PFSK-1 (cell line): ENCODE results near the gene ADGRA1.

ENCODE experiments used
- FOXP2 ChIP-seq: optimal IDR thresholded peaks from 2 replicates; pipeline ENCODE3; 2011; ENCODE audit warnings: borderline replicate concordance, control low read depth, inconsistent platforms; ENCODE audit not compliant: insufficient read depth; ENCODE audit errors: extremely low read length, extremely low read depth
- POLR2AphosphoS5 ChIP-seq: IDR thresholded peaks from 2 replicates; pipeline ENCODE4 v1.6.1; 2012; ENCODE audit warnings: low read depth, mild to moderate bottlenecking, control low read depth, low read length, moderate library complexity
- SIN3A ChIP-seq: IDR thresholded peaks from 2 replicates; pipeline ENCODE4 v1.6.1; 2012; ENCODE audit warnings: mild to moderate bottlenecking, low read length, moderate library complexity, borderline replicate concordance; ENCODE audit not compliant: insufficient read depth
- TAF1 ChIP-seq: IDR thresholded peaks from 2 replicates; pipeline ENCODE4 v1.6.1; 2012; ENCODE audit warnings: low read length, control low read depth, borderline replicate concordance; ENCODE audit not compliant: insufficient read depth
- TF ChIP-seq, protein P1 (sequence below), 2 experiments: IDR thresholded peaks; 2 replicates each; pipeline versions ENCODE4 v1.6.1 to v1.8.0; 2011 to 2012; ENCODE audit warnings: low read depth in 2 of 2, low read length in 2 of 2, control low read depth in 1 of 2, inconsistent platforms in 1 of 2, mild to moderate bottlenecking in 1 of 2, moderate library complexity in 1 of 2; ENCODE audit not compliant: insufficient read depth in 1 of 2

ADGRA1 gene

DNA sequence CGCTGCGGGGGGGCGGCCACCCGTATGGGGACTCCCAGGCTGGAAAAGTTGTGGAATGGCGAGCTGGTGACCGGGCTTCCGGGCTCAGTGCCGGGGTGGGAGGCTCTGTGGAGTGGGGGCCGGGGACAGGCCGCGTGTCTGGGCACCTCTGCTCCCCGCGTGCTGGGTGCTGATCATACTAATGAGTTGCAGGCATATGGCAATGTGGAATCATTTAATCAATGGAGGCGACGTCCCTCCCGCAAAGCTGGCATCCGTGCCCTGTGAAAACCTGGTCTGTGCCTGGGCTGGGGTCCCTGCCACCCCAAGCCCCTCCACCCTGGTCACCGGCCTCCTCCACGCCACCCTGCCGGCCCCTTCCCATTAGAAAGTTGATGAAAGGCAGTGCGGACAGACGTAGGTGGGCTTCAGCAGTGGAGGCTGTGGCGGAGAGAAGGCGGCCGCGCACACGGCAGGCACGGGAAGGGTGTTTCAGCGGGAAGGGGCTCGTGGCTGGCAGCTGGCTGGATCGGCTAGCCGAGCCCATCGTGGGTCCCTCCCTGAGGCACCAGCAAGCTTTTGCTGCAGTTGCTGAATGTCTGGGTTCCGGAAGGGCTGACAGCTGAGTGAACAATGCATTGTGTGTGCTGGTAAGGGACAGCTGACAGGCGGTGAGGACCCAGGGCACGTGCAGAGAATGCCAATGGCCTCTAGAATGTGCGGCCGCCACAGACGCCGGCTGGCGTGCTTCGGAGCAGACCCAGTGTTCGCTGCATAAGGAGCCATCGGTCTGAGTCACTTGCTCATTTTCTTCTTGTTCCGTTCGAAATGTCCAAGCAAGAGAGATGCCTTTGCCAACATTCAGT lies 1.5 kb downstream of the ADGRA1 start:
- TF ChIP-seq POLR2AphosphoS5 (no peak), TAF1 (no peak), FOXP2 (no peak), SIN3A (no peak)
- TF ChIP-seq, protein P1, sequence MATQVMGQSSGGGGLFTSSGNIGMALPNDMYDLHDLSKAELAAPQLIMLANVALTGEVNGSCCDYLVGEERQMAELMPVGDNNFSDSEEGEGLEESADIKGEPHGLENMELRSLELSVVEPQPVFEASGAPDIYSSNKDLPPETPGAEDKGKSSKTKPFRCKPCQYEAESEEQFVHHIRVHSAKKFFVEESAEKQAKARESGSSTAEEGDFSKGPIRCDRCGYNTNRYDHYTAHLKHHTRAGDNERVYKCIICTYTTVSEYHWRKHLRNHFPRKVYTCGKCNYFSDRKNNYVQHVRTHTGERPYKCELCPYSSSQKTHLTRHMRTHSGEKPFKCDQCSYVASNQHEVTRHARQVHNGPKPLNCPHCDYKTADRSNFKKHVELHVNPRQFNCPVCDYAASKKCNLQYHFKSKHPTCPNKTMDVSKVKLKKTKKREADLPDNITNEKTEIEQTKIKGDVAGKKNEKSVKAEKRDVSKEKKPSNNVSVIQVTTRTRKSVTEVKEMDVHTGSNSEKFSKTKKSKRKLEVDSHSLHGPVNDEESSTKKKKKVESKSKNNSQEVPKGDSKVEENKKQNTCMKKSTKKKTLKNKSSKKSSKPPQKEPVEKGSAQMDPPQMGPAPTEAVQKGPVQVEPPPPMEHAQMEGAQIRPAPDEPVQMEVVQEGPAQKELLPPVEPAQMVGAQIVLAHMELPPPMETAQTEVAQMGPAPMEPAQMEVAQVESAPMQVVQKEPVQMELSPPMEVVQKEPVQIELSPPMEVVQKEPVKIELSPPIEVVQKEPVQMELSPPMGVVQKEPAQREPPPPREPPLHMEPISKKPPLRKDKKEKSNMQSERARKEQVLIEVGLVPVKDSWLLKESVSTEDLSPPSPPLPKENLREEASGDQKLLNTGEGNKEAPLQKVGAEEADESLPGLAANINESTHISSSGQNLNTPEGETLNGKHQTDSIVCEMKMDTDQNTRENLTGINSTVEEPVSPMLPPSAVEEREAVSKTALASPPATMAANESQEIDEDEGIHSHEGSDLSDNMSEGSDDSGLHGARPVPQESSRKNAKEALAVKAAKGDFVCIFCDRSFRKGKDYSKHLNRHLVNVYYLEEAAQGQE (IDR thresholded peaks at IDR 0.05; ENCODE audit: insufficient read depth in 1 of 2, low read depth in 2 of 2, low read length in 2 of 2) = no peak

DNA sequence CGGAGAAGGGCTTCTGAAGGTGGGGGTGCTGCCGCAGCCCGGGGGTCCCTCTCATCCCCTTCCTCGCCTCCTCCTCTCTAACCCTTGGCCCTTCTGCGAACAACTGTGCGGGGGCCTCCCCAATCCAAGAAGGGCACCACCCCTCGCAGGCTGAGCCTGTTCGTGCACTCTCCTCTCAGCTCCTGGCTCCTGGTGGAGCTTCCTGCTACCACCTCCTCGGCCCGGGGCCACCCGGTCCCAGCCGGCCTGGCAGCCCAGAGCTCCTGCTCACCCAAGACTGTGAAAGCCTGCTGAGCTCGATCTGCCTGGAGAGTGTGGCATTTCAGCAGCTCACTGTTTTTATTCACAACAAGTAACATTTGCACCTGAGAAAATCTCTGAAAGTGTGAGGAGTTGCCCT lies 2.4 kb downstream of the ADGRA1 start:
- TF ChIP-seq POLR2AphosphoS5 = no peak
- no peak for TF ChIP-seq FOXP2
- TF ChIP-seq TAF1 = no peak
- no peak for TF ChIP-seq SIN3A
- TF ChIP-seq, protein P1 (IDR thresholded peaks at IDR 0.05; ENCODE audit: insufficient read depth in 1 of 2, low read depth in 2 of 2, low read length in 2 of 2) = no peak

DNA sequence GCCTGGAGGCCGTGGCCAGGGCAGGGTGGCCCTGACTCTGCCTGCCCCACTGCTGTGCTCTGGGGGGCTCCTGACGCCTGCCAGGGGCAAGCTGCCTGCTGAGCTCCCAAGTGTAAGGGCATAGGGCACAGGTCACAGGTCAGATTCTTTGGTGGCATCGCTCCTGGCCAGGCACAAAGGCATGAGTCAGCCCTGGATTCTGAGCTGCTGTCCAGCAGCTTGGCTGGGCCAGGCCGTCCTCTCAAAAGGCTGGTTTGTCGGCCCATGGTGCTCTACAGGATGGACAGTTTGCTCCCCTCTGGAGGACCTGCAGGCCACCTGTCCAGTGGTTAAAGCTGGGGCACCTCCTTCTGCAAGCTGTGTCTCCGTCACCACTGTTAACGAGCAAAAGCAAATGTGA lies 2.9 kb downstream of the ADGRA1 start:
- no peak for TF ChIP-seq FOXP2
- no peak for TF ChIP-seq TAF1
- TF ChIP-seq, protein P1 (IDR thresholded peaks at IDR 0.05; ENCODE audit: insufficient read depth in 1 of 2, low read depth in 2 of 2, low read length in 2 of 2) = 0 out of 4 replicates have a peak, but pooled peaks of 1 of the 2 experiments have one; percentile 16
- no peak for TF ChIP-seq SIN3A

DNA sequence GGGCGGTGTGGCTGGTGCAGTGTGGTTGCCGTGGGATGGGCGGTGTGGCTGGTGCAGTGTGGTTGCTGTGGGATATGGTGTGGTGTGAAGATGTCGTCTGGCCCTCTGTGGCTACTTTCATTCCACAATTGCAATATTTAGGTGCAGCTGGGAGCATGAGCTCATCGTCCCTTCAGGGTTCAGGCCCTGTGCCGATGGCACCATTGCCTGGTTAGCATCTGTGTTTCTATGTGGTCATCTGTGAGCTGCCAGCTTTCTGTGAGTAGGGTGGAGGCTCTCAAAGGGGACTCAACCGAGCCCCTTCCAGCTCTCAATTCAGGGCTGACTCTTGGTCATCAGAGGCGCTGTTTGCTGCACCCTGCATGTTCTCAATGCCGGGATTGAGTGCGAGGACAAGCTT lies 3.6 kb downstream of the ADGRA1 start:
- TF ChIP-seq POLR2AphosphoS5 = no peak
- TF ChIP-seq TAF1 = no peak
- TF ChIP-seq, protein P1 (IDR thresholded peaks at IDR 0.05; ENCODE audit: insufficient read depth in 1 of 2, low read depth in 2 of 2, low read length in 2 of 2) = no peak
- no peak for TF ChIP-seq SIN3A
- TF ChIP-seq FOXP2 = no peak

DNA sequence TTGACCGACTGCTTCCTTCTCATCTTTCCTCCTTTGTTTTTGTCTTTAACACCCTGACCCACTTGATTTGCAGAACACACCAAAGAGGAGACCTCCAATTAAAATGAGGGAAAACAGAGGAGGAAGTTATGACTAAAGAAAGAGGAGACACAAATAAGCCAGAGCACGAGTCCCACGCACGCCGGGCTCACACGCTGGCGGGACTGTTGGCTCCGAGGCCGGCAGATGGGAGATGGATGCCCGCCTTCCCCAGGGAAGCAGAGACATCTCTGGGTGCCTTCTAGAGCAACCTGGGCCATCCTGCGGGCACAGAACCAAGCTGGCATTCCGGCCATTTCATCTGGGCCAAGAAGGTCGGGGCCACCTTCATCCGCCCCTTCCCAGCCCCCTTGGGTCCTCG lies 5.6 kb downstream of the ADGRA1 start:
- TF ChIP-seq POLR2AphosphoS5 = no peak
- no peak for TF ChIP-seq SIN3A
- TF ChIP-seq FOXP2 = no peak
- TF ChIP-seq TAF1 = no peak
- TF ChIP-seq, protein P1 (IDR thresholded peaks at IDR 0.05; ENCODE audit: insufficient read depth in 1 of 2, low read depth in 2 of 2, low read length in 2 of 2) = no peak
